ENCODE data around the gene ITCH.

The ITCH gene

GRCh38 chr20:34536798-34537394, 173.8 kb downstream of the ITCH start:
- Histone ChIP-seq H3K4me3 (ENCODE audit: low read depth, low read length) (no peak overlapping the region), H2BK5ac (ENCODE audit: low read depth, low read length, poor library complexity) (no peak overlapping the region), H2AFZ (ENCODE audit: insufficient read depth, low read length, poor library complexity) (no peak overlapping the region), H2AK5ac (ENCODE audit: low read length) (no peak overlapping the region), H4K91ac (ENCODE audit: low read depth, low read length) (no peak overlapping the region), H3K4me1 (ENCODE audit: control insufficient read depth in 1 of 2, insufficient read depth in 2 of 2, low read length in 2 of 2) (no peaks in the 10 kb centered on the region), H3K79me1 (ENCODE audit: low read length) (no peaks in the 10 kb centered on the region), H3K18ac (ENCODE audit: low read length) (no peak overlapping the region), H3K79me2 (ENCODE audit: control insufficient read depth, insufficient read depth, low read length, poor library complexity) (no peaks in the 10 kb centered on the region), H3K27me3 (ENCODE audit: insufficient read depth, low read length) (no peaks in the 10 kb centered on the region), H3K23ac (ENCODE audit: low read length) (no peak overlapping the region), H3K36me3 (ENCODE audit: control insufficient read depth in 1 of 2, insufficient read depth in 2 of 2, low read length in 2 of 2) (peaks cover 76 to 77% of the 10 kb centered on the region in 2 experiments), H2BK12ac (ENCODE audit: low read length) (no peak overlapping the region), H3K9ac (ENCODE audit: low read length) (no peak overlapping the region), H2BK120ac (ENCODE audit: insufficient read depth, low read length, poor library complexity) (no peak overlapping the region), H3K9me3 (ENCODE audit: insufficient read depth, low read depth, low read length) (no peaks in the 10 kb centered on the region), H4K8ac (ENCODE audit: low read depth, low read length) (no peak overlapping the region), H3K27ac (ENCODE audit: low read depth, low read length) (no peak overlapping the region), H3K4ac (ENCODE audit: low read depth, low read length) (no peak overlapping the region), H3K14ac (ENCODE audit: low read length) (no peak overlapping the region), H3K4me2 (ENCODE audit: low read length) (no peak overlapping the region), H4K12ac (ENCODE audit: low read depth, low read length) (no peak overlapping the region)
- no CpG with 5 or more reads among the region's 10 CpGs for WGBS (ENCODE audit: extremely low coverage, insufficient coverage, insufficient read length)
- peak in 1 of 2 donors; percentile 49 for DNase-seq

DNA sequence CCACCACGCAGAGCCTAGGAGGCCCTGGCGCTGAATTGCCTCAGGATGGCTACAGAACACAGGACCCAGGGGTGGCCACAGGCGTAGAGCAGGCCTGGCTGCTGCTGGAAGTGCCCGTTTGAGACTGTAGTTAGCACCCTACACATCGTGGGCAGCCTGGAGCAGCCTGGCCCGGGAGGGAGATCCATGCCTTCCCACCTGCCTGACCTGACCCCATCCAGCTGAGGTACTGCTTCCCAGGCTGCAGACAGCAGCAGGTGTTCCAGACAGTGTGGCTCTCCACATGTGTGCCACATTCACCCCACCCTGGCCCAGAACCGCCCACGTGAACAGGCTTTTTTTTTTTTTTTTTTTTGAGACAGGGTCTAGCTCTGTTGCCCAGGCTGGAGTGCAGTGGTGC, 174.6 kb downstream of the ITCH start:
- Histone ChIP-seq H2AK5ac (ENCODE audit: low read length) (no peak overlapping the region), H4K8ac (ENCODE audit: low read depth, low read length) (no peak overlapping the region), H2BK12ac (ENCODE audit: low read length) (no peak overlapping the region), H3K27ac (ENCODE audit: low read depth, low read length) (no peak overlapping the region), H4K91ac (ENCODE audit: low read depth, low read length) (no peak overlapping the region), H3K14ac (ENCODE audit: low read length) (no peak overlapping the region), H3K18ac (ENCODE audit: low read length) (no peak overlapping the region), H3K9me3 (ENCODE audit: insufficient read depth, low read depth, low read length) (no peaks in the 10 kb centered on the region), H2BK5ac (ENCODE audit: low read depth, low read length, poor library complexity) (no peak overlapping the region), H3K4ac (ENCODE audit: low read depth, low read length) (no peak overlapping the region), H2BK120ac (ENCODE audit: insufficient read depth, low read length, poor library complexity) (no peak overlapping the region), H3K79me1 (ENCODE audit: low read length) (no peaks in the 10 kb centered on the region), H4K12ac (ENCODE audit: low read depth, low read length) (no peak overlapping the region), H3K4me1 (ENCODE audit: control insufficient read depth in 1 of 2, insufficient read depth in 2 of 2, low read length in 2 of 2) (no peaks in the 10 kb centered on the region), H3K23ac (ENCODE audit: low read length) (no peak overlapping the region), H3K9ac (ENCODE audit: low read length) (no peak overlapping the region), H3K27me3 (ENCODE audit: insufficient read depth, low read length) (no peaks in the 10 kb centered on the region), H3K36me3 (ENCODE audit: control insufficient read depth in 1 of 2, insufficient read depth in 2 of 2, low read length in 2 of 2) (peaks cover 71 to 73% of the 10 kb centered on the region in 2 experiments), H3K79me2 (ENCODE audit: control insufficient read depth, insufficient read depth, low read length, poor library complexity) (no peaks in the 10 kb centered on the region), H3K4me3 (ENCODE audit: low read depth, low read length) (no peak overlapping the region), H3K4me2 (ENCODE audit: low read length) (no peak overlapping the region), H2AFZ (ENCODE audit: insufficient read depth, low read length, poor library complexity) (no peak overlapping the region)
- DNase-seq: no peak
- no CpG with 5 or more reads among the region's 8 CpGs for WGBS (ENCODE audit: extremely low coverage, insufficient coverage, insufficient read length)

- DNase-seq: peak; percentile 17 to 72
- Histone ChIP-seq H2AK5ac (ENCODE audit: low read length) (no peak overlapping the region), H2BK5ac (ENCODE audit: low read depth, low read length, poor library complexity) (no peak overlapping the region), H4K12ac (ENCODE audit: low read depth, low read length) (no peak overlapping the region), H3K4me3 (ENCODE audit: low read depth, low read length) (no peak overlapping the region), H3K27ac (ENCODE audit: low read depth, low read length) (no peak overlapping the region), H2AFZ (ENCODE audit: insufficient read depth, low read length, poor library complexity) (no peak overlapping the region), H3K27me3 (ENCODE audit: insufficient read depth, low read length) (no peaks in the 10 kb centered on the region), H2BK120ac (ENCODE audit: insufficient read depth, low read length, poor library complexity) (no peak overlapping the region), H3K4me2 (ENCODE audit: low read length) (no peak overlapping the region), H2BK12ac (ENCODE audit: low read length) (no peak overlapping the region), H4K8ac (ENCODE audit: low read depth, low read length) (no peak overlapping the region), H3K4ac (ENCODE audit: low read depth, low read length) (no peak overlapping the region), H3K18ac (ENCODE audit: low read length) (no peak overlapping the region), H3K79me1 (ENCODE audit: low read length) (no peaks in the 10 kb centered on the region), H4K91ac (ENCODE audit: low read depth, low read length) (no peak overlapping the region), H3K9me3 (ENCODE audit: insufficient read depth, low read depth, low read length) (no peaks in the 10 kb centered on the region), H3K9ac (ENCODE audit: low read length) (no peak overlapping the region), H3K79me2 (ENCODE audit: control insufficient read depth, insufficient read depth, low read length, poor library complexity) (no peaks in the 10 kb centered on the region), H3K4me1 (ENCODE audit: control insufficient read depth in 1 of 2, insufficient read depth in 2 of 2, low read length in 2 of 2) (no peaks in the 10 kb centered on the region), H3K23ac (ENCODE audit: low read length) (no peak overlapping the region), H3K14ac (ENCODE audit: low read length) (no peak overlapping the region), H3K36me3 (ENCODE audit: control insufficient read depth in 1 of 2, insufficient read depth in 2 of 2, low read length in 2 of 2) (peaks cover 64 to 67% of the 10 kb centered on the region in 2 experiments)
- no CpG with 5 or more reads among the region's 5 CpGs for WGBS (ENCODE audit: extremely low coverage, insufficient coverage, insufficient read length)
Measured at GRCh38 chr20:34538671-34539123, 175.6 kb downstream of the ITCH start.

GRCh38 chr20:34539756-34540155, 176.7 kb downstream of the ITCH start:
- no peak overlapping the region for H2AFZ ChIP-seq (ENCODE audit: insufficient read depth, low read length, poor library complexity)
- H3K27me3 ChIP-seq (ENCODE audit: insufficient read depth, low read length): no peaks in the 10 kb centered on the region
- H4K8ac ChIP-seq (ENCODE audit: low read depth, low read length): no peak overlapping the region
- H3K14ac ChIP-seq (ENCODE audit: low read length): no peak overlapping the region
- no peak overlapping the region for H4K91ac ChIP-seq (ENCODE audit: low read depth, low read length)
- H3K79me2 ChIP-seq (ENCODE audit: control insufficient read depth, insufficient read depth, low read length, poor library complexity): no peaks in the 10 kb centered on the region
- H2AK5ac ChIP-seq (ENCODE audit: low read length): no peak overlapping the region
- no peaks in the 10 kb centered on the region for H3K79me1 ChIP-seq (ENCODE audit: low read length)
- no peak overlapping the region for H4K12ac ChIP-seq (ENCODE audit: low read depth, low read length)
- H3K4ac ChIP-seq (ENCODE audit: low read depth, low read length): no peak overlapping the region
- H3K9ac ChIP-seq (ENCODE audit: low read length): no peak overlapping the region
- no peak overlapping the region for H2BK5ac ChIP-seq (ENCODE audit: low read depth, low read length, poor library complexity)
- H3K4me2 ChIP-seq (ENCODE audit: low read length): no peak overlapping the region
- H3K36me3 ChIP-seq (ENCODE audit: control insufficient read depth in 1 of 2, insufficient read depth in 2 of 2, low read length in 2 of 2): peaks cover 57 to 60% of the 10 kb centered on the region in 2 experiments
- no peak overlapping the region for H2BK12ac ChIP-seq (ENCODE audit: low read length)
- no peak overlapping the region for H3K23ac ChIP-seq (ENCODE audit: low read length)
- H3K27ac ChIP-seq (ENCODE audit: low read depth, low read length): no peak overlapping the region
- H3K18ac ChIP-seq (ENCODE audit: low read length): no peak overlapping the region
- H2BK120ac ChIP-seq (ENCODE audit: insufficient read depth, low read length, poor library complexity): no peak overlapping the region
- H3K4me3 ChIP-seq (ENCODE audit: low read depth, low read length): no peak overlapping the region
- no peaks in the 10 kb centered on the region for H3K9me3 ChIP-seq (ENCODE audit: insufficient read depth, low read depth, low read length)
- no peaks in the 10 kb centered on the region for H3K4me1 ChIP-seq (ENCODE audit: control insufficient read depth in 1 of 2, insufficient read depth in 2 of 2, low read length in 2 of 2)
- no peak for DNase-seq
- no CpG with 5 or more reads among the region's 8 CpGs for WGBS (ENCODE audit: extremely low coverage, insufficient coverage, insufficient read length)
